GM23248 (cell line): ENCODE measurements around the gene SLC6A19. TPM values are rescaled to one million over a fixed set of nuclear protein-coding genes. Genes with fewer than 3 reads are reported as not detected.

ENCODE experiments used
- DNase-seq: peaks from one replicate; pipeline ENCODE4 v3.0.0-alpha.2; 2015
- H2AFZ ChIP-seq: fragments of 200-600 bp; sonication (generic); 2 replicates; pipeline ENCODE4 v1.6.1; 2016; ENCODE audit warnings: antibody characterized with exemption
- H3F3A ChIP-seq: fragments of 200-600 bp; sonication (generic); 2 replicates; pipeline ENCODE4 v1.6.1; 2016; ENCODE audit warnings: mild to moderate bottlenecking, antibody characterized with exemption, mixed run types; ENCODE audit not compliant: insufficient read depth
- H3K27ac ChIP-seq: fragments of 200-600 bp; sonication (generic); 2 replicates; pipeline ENCODE4 v1.5.1; 2016; ENCODE audit warnings: mild to moderate bottlenecking
- H3K27me3 ChIP-seq: fragments of 200-600 bp; sonication (generic); replicated peaks from 2 replicates; pipeline ENCODE4 v1.6.1; 2016; ENCODE audit warnings: mild to moderate bottlenecking; ENCODE audit not compliant: insufficient read depth
- H3K36me3 ChIP-seq: fragments of 200-600 bp; sonication (generic); 2 replicates; pipeline ENCODE4 v1.6.1; 2016; ENCODE audit warnings: low read depth, mild to moderate bottlenecking
- H3K4me1 ChIP-seq: fragments of 200-600 bp; sonication (generic); 2 replicates; pipeline ENCODE4 v1.6.1; 2016; ENCODE audit warnings: mild to moderate bottlenecking; ENCODE audit not compliant: insufficient read depth
- H3K4me2 ChIP-seq: fragments of 200-600 bp; sonication (generic); one replicate; pipeline ENCODE4 v1.6.1; 2016; ENCODE audit warnings: mild to moderate bottlenecking; ENCODE audit not compliant: unreplicated experiment
- H3K4me3 ChIP-seq: fragments of 200-600 bp; sonication (generic); 2 replicates; pipeline ENCODE4 v1.5.1; 2016; ENCODE audit warnings: mild to moderate bottlenecking
- H3K79me2 ChIP-seq: fragments of 200-600 bp; sonication (generic); 2 replicates; pipeline ENCODE4 v1.6.1; 2016; ENCODE audit warnings: mild to moderate bottlenecking; ENCODE audit not compliant: insufficient read depth
- H3K9ac ChIP-seq: fragments of 200-600 bp; sonication (generic); 2 replicates; pipeline ENCODE4 v1.6.1; 2016; ENCODE audit warnings: mild to moderate bottlenecking
- H3K9me2 ChIP-seq: fragments of 200-600 bp; sonication (generic); 2 replicates; pipeline ENCODE4 v1.6.1; 2016; ENCODE audit warnings: mixed run types, mild to moderate bottlenecking, moderate library complexity; ENCODE audit not compliant: insufficient read depth
- H3K9me3 ChIP-seq: fragments of 200-600 bp; sonication (generic); one replicate; pipeline ENCODE4 v1.6.1; 2017; ENCODE audit warnings: low read depth
- H4K20me1 ChIP-seq: fragments of 200-600 bp; sonication (generic); 2 replicates; pipeline ENCODE4 v1.6.0; 2016; ENCODE audit not compliant: insufficient read depth
- EZH2 ChIP-seq: fragments of 200-600 bp; sonication (generic); IDR thresholded peaks from 2 replicates; pipeline ENCODE4 v1.6.1; 2018; ENCODE audit warnings: antibody characterized with exemption, mild to moderate bottlenecking; ENCODE audit not compliant: insufficient read depth, poor library complexity, severe bottlenecking
- EZH2phosphoT487 ChIP-seq: fragments of 200-600 bp; sonication (generic); IDR thresholded peaks from 2 replicates; pipeline ENCODE4 v1.6.1; 2018; ENCODE audit warnings: antibody characterized with exemption, moderate library complexity, mild to moderate bottlenecking, low read depth; ENCODE audit not compliant: insufficient read depth
- WGBS, 2 experiments: methylation state at CpG; one replicate each; pipeline ENCODE4 v1.1.6; 2015 to 2017; ENCODE audit warnings: low lambda C conversion rate in 2 of 2, low coverage in 1 of 2; ENCODE audit errors: missing lambda C conversion rate in 2 of 2; 5-methylcytosine and 5-hydroxymethylcytosine counted together
- in situ Hi-C: fragments of 300-500 bp; cut with MboI; formaldehyde crosslinking; loops from 2 replicates; pipeline ENCODE4 v1.15.0; 2020
- polyA plus RNA-seq: library from polyadenylated mRNA; unstranded; fragments of >200 nt; fragmentation: Nextera tagmentation; extraction: Ambion mirVana; gene quantifications from 2 replicates; pipeline ENCODE4 v1.2.1, GENCODE V29; 2016
- total RNA-seq: library from RNA; depleted of rRNA; stranded (reverse); fragments of >200 nt; shearing (Covaris generic); gene quantifications from 2 replicates; pipeline ENCODE4 v1.2.3, GENCODE V29; 2014

SLC6A19 gene
- total and polyA plus RNA-seq, 2 experiments from 2014 or later = not detected

DNA sequence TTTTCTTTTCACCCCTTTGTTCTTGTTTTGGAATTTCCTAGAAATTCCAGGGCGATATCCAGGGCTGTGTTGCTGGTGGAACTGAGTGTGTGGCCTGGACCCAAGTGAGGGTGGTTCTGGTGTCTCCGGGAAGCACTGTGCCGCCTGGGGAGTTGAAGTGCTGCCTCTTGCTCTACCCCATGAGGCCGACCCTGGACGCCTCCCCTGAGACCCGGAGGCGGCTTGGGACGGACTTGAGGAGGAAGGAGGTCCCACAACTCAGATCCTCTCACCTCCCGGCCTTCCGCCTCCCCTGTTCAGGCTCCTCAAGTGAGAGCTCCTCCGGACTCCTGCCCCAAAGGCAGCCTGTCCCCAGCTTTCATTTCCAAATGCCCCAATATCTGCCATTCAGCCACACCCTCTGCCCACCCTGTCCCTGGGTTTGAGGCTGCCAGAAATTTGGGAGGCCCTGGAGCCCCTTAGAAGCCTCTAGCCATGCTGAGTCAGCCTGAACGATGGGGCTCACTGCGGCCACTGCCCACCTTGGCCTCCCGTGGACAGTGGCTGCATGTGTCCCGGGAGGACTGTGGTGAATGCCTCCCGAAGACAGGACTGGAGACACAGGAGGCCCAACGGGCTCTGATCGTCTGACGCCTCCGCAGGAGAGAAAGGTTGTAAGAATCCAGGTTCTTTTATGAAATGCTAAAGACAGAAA is 42.6 kb upstream of the SLC6A19 start:
- H4K20me1 ChIP-seq = no peaks in the 10 kb centered on the region
- H3K4me1 ChIP-seq = no peaks in the 10 kb centered on the region
- peaks cover 11% of the 10 kb centered on the region for H3K27me3 ChIP-seq
- no peaks in the 10 kb centered on the region for H3K36me3 ChIP-seq
- no peak overlapping the region for H3K9ac ChIP-seq
- H3K4me2 ChIP-seq = no peak overlapping the region
- TF ChIP-seq EZH2phosphoT487 = no peak
- no peak for TF ChIP-seq EZH2
- no peak overlapping the region for H3K4me3 ChIP-seq
- DNase-seq = no peak
- H3F3A ChIP-seq = no peaks in the 10 kb centered on the region
- H3K9me3 ChIP-seq = no peaks in the 10 kb centered on the region
- no peaks in the 10 kb centered on the region for H3K79me2 ChIP-seq
- no peaks in the 10 kb centered on the region for H3K9me2 ChIP-seq
- 75 to 79% methylated on average over 18 to 20 of the region's 20 CpGs for WGBS, 2 experiments
- no peak overlapping the region for H2AFZ ChIP-seq
- in situ Hi-C loops = loop anchor here (25.0 kb wide), 1 partner anchor 496 kb away; no protein-coding TSS in a partner anchor
- H3K27ac ChIP-seq = no peak overlapping the region

GRCh38 chr5:1159341-1159675 is 42.1 kb upstream of the SLC6A19 start:
- in situ Hi-C loops = loop anchor here (25.0 kb wide), 1 partner anchor 497 kb away; no protein-coding TSS in a partner anchor
- no peaks in the 10 kb centered on the region for H3K36me3 ChIP-seq
- H2AFZ ChIP-seq = no peak overlapping the region
- no peaks in the 10 kb centered on the region for H3K9me2 ChIP-seq
- peaks cover 11% of the 10 kb centered on the region for H3K27me3 ChIP-seq
- TF ChIP-seq EZH2phosphoT487 (no peak), EZH2 (no peak)
- H3K79me2 ChIP-seq = no peaks in the 10 kb centered on the region
- DNase-seq = no peak
- no peaks in the 10 kb centered on the region for H3K9me3 ChIP-seq
- H4K20me1 ChIP-seq = no peaks in the 10 kb centered on the region
- WGBS, 2 experiments = 83 to 86% methylated on average over 11 of the region's 11 CpGs
- H3K27ac ChIP-seq = no peak overlapping the region
- H3K4me1 ChIP-seq = no peaks in the 10 kb centered on the region
- H3K4me2 ChIP-seq = no peak overlapping the region
- no peak overlapping the region for H3K4me3 ChIP-seq
- H3K9ac ChIP-seq = no peak overlapping the region
- H3F3A ChIP-seq = no peaks in the 10 kb centered on the region

GRCh38 chr5:1159774-1160406 is 41.5 kb upstream of the SLC6A19 start:
- no peaks in the 10 kb centered on the region for H3K9me3 ChIP-seq
- no peaks in the 10 kb centered on the region for H3F3A ChIP-seq
- H3K27me3 ChIP-seq = peaks cover 11% of the 10 kb centered on the region
- WGBS, 2 experiments = 42 to 45% methylated on average over 4 of the region's 4 CpGs
- no peak overlapping the region for H3K4me3 ChIP-seq
- no peaks in the 10 kb centered on the region for H3K79me2 ChIP-seq
- H3K9ac ChIP-seq = no peak overlapping the region
- TF ChIP-seq EZH2phosphoT487 (no peak), EZH2 (no peak)
- no peak overlapping the region for H3K27ac ChIP-seq
- no peaks in the 10 kb centered on the region for H4K20me1 ChIP-seq
- no peaks in the 10 kb centered on the region for H3K4me1 ChIP-seq
- H3K4me2 ChIP-seq = no peak overlapping the region
- no peaks in the 10 kb centered on the region for H3K9me2 ChIP-seq
- DNase-seq = no peak
- H3K36me3 ChIP-seq = no peaks in the 10 kb centered on the region
- no peak overlapping the region for H2AFZ ChIP-seq
- in situ Hi-C loops = loop anchor here (25.0 kb wide), 1 partner anchor 498 kb away; no protein-coding TSS in a partner anchor

DNA sequence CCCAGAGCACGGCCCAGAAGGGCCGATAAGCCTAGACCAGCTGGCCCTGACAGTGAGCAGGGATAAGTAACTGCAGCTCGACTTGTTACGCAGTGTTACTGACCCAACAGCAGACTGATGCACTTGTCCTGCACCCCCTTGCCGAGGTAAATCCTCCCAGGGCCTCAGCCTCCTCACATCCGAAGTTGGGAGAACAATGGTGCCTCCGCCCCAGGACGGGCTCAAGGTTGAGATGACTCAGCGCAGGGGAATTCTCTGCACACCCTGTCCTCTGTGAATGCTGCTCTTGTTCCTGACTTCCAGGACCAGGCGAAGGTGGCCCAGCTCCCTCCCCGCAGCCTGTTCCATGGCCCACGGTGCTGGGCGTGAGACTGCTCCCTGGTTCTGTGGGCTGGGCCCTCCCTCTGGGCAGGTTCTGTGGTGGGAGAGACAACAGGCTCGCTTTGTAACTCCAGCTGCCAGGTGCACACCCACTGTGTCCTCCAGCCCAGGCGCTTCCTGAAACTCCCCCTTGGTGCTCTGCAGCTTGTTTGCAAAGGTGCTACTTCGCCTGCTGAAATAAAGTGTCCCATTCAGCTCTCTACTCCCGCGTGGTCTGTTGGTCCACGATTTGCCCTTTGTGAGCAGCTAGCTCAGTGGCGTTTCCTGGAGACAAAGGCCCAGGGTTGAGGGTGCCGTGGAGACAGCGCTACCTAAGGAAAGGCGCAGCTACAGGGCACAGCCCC is 40.1 kb upstream of the SLC6A19 start:
- H3K9me2 ChIP-seq = no peaks in the 10 kb centered on the region
- H3K9ac ChIP-seq = no peak overlapping the region
- peaks cover 8% of the 10 kb centered on the region for H3K27me3 ChIP-seq
- H3K4me2 ChIP-seq = no peak overlapping the region
- H3K4me1 ChIP-seq = no peaks in the 10 kb centered on the region
- DNase-seq = no peak
- TF ChIP-seq EZH2 (no peak), EZH2phosphoT487 (no peak)
- no peak overlapping the region for H3K27ac ChIP-seq
- H3K79me2 ChIP-seq = no peaks in the 10 kb centered on the region
- WGBS, 2 experiments = 75% methylated on average over 20 to 23 of the region's 23 CpGs
- H2AFZ ChIP-seq = no peak overlapping the region
- no peaks in the 10 kb centered on the region for H3F3A ChIP-seq
- in situ Hi-C loops = loop anchor here (25.0 kb wide), 1 partner anchor 499 kb away; no protein-coding TSS in a partner anchor
- no peaks in the 10 kb centered on the region for H4K20me1 ChIP-seq
- H3K9me3 ChIP-seq = no peaks in the 10 kb centered on the region
- no peaks in the 10 kb centered on the region for H3K36me3 ChIP-seq
- no peak overlapping the region for H3K4me3 ChIP-seq
